Panc1 (cell line): ENCODE data around the gene DDX28.
"Not testable (repeated sequence)": the region's sequence is repeated elsewhere in the genome, so short reads cannot be mapped to it uniquely, and the experiment has no call there.

Source experiments
- CTCF ChIP-seq: fragments of 450-650 bp; IDR thresholded peaks from 2 replicates; pipeline ENCODE4 v1.5.1; 2017; ENCODE audit warnings: mild to moderate bottlenecking
- POLR2AphosphoS5 ChIP-seq: IDR thresholded peaks from 2 replicates; pipeline ENCODE4 v1.6.1; 2012; ENCODE audit warnings: mild to moderate bottlenecking, low read depth, low read length, moderate library complexity
- REST ChIP-seq, 2 experiments: IDR thresholded peaks; 2 replicates each; pipeline ENCODE4 v1.6.1; 2011 to 2012; ENCODE audit warnings: low read depth in 2 of 2, control low read depth in 1 of 2, low read length in 1 of 2, mild to moderate bottlenecking in 1 of 2, moderate library complexity in 1 of 2; ENCODE audit not compliant: insufficient read depth in 1 of 2
- TCF7L2 ChIP-seq: IDR thresholded peaks from 2 replicates; pipeline ENCODE4 v1.6.1; 2011; ENCODE audit warnings: mild to moderate bottlenecking, low read depth, low read length, inconsistent platforms

- TF ChIP-seq CTCF; POLR2AphosphoS5; REST (IDR thresholded peaks at IDR 0.05; ENCODE audit: insufficient read depth in 1 of 2, low read depth in 2 of 2, low read length in 1 of 2); TCF7L2: not testable (repeated sequence)
Measured at GRCh38 chr16:68009872-68010271, 13.2 kb downstream of the DDX28 start.
